ENCODE data around the gene IVD. TPM values are rescaled to one million over a fixed set of nuclear protein-coding genes. Genes with fewer than 3 reads are reported as not detected.
A peak's percentile ranks its signal among the peaks of the same experiment; 100 is the strongest.

The IVD gene
- total RNA-seq, 2 donors from 2014 or later = 74.1 to 86.1 TPM

DNA sequence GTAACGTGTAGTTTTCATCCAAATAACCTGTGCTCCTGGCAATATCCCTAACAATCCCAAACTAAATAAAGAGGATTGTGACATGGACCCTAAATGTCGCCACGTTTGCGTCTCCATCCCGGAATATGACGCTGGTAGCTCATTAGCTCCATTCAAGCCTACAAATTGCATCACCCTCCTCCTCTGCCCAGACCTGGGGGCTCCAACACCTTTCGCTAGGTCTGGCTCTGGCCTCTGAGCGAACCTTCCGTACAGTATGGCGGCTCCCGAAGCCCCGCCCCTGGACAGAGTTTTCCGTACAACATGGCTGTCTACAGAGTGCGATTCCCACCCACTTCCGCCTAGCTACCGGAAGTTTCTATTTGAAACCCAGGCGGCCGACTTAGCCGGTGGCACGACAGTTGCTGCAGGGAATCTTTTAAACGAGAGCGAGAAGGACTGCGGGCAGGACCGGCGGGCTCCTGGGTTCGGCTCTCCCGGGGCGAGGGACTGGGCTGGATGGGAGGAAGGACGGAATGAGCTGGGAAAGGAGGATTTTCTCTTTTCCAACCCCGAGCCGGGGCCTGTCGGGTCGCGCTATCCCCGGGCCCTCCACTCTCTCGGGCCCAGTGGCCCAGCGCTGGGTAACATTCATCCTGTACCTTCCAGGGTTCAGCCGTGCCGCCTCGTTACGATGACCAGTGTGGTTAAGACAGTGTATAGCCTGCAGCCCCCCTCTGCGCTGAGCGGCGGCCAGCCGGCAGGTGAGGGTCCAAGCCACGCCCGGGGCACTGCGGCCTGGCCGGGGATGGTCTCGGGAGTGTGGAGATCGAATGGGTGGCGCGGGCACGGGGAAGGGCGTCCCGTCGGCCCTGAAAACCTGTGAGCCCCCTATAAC is 22.8 kb upstream of the IVD start, which contains the start of gene KNSTRN:
Gene KNSTRN, plus strand, starts transcription at position 142 of the 877 bp plus-strand sequence. Its CDS starts 115 bp downstream, at position 257.
- Histone ChIP-seq H3K27me3 (no peaks in the 10 kb centered on the region), H3K4me1 (peaks cover 8% of the 10 kb centered on the region), H3K4me3 (peak within 1 kb of the TSS; percentile 94), H3K36me3 (no peaks in the 10 kb centered on the region), H3K9ac (ENCODE audit: low read depth in 2 of 2, low read length in 2 of 2) (peak within 1 kb of the TSS; percentile 67 to 78), H3K9me3 (no peaks in the 10 kb centered on the region), H3K27ac (no peak within 1 kb of the TSS)
- TF ChIP-seq, protein P1, sequence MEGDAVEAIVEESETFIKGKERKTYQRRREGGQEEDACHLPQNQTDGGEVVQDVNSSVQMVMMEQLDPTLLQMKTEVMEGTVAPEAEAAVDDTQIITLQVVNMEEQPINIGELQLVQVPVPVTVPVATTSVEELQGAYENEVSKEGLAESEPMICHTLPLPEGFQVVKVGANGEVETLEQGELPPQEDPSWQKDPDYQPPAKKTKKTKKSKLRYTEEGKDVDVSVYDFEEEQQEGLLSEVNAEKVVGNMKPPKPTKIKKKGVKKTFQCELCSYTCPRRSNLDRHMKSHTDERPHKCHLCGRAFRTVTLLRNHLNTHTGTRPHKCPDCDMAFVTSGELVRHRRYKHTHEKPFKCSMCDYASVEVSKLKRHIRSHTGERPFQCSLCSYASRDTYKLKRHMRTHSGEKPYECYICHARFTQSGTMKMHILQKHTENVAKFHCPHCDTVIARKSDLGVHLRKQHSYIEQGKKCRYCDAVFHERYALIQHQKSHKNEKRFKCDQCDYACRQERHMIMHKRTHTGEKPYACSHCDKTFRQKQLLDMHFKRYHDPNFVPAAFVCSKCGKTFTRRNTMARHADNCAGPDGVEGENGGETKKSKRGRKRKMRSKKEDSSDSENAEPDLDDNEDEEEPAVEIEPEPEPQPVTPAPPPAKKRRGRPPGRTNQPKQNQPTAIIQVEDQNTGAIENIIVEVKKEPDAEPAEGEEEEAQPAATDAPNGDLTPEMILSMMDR (IDR thresholded peaks at IDR 0.05) = no peak
- intact Hi-C loops (cut with DNase I) = no loop called here
- peak; percentile 95 for DNase-seq

DNA sequence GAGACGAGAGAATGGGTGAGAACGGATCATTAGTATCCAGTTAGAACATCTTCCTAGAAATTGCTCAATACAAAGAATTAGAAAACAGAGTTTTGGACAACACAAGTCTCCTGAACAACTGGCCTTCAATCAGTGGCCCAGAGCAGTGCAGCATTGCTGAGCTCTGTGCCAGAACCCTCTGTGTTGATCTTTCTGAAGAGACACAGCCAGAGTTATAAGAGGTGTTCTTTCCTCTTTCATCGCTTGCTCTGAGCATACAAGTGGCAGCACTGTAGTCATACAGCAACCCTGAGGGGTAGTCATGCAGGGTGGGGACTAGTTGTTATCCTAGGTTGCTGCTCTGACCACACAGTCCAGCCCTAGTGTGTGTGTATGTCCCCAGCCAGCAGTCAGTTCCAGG is 19.1 kb upstream of the IVD start:
- no peak overlapping the region for H3K9ac ChIP-seq (ENCODE audit: low read depth in 2 of 2, low read length in 2 of 2)
- H3K9me3 ChIP-seq = no peaks in the 10 kb centered on the region
- no peak for DNase-seq
- intact Hi-C loops (cut with DNase I) = no loop called here
- peaks cover 8% of the 10 kb centered on the region for H3K4me1 ChIP-seq
- H3K27me3 ChIP-seq = no peaks in the 10 kb centered on the region
- no peaks in the 10 kb centered on the region for H3K36me3 ChIP-seq
- TF ChIP-seq, protein P1 (IDR thresholded peaks at IDR 0.05) = no peak
- H3K27ac ChIP-seq = no peak overlapping the region
- no peak overlapping the region for H3K4me3 ChIP-seq

DNA sequence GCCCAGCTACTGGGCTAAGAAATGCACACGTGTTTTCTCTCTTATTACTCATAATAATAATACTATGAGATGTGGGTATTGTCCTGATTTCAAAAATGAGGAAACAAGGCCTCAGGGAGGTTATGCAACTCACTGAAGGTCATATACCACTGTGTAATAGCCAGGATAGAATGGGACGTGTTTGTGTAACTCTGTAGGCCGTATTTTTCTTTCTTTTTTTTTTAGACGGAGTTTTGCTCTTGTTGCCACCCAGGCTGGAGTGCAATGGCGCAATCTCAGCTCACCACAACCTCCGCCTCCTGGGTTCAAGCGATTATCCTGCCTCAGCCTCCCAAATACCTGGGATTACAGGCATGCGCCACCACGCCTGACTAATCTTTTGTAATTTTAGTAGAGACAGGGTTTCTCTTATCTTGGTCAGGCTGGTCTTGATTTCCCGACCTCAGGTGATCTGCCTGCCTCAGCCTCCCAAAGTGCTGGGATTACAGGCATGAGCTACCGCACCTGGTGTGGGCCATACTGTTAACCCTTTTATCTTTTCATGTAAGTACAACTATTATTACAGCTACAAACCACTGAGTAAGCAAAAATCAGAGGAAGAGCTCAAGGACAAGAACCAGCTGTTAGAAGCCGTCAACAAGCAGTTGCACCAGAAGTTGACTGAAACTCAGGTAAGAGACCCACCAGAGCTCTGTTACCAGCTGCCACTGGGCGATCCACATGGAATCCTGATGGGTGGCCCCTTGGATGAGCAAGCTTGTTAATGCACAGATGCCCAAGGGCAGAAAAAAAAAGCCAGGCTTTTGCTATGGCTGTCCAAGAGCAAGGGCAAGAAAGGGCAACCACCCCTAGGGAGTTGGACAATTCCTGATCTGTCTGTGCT is 16.4 kb upstream of the IVD start:
- intact Hi-C loops (cut with DNase I) = no loop called here
- H3K27me3 ChIP-seq = no peaks in the 10 kb centered on the region
- no peaks in the 10 kb centered on the region for H3K4me1 ChIP-seq
- H3K4me3 ChIP-seq = no peak overlapping the region
- no peak overlapping the region for H3K9ac ChIP-seq (ENCODE audit: low read depth in 2 of 2, low read length in 2 of 2)
- no peaks in the 10 kb centered on the region for H3K9me3 ChIP-seq
- no peak overlapping the region for H3K27ac ChIP-seq
- H3K36me3 ChIP-seq = no peaks in the 10 kb centered on the region
- DNase-seq = no peak
- TF ChIP-seq, protein P1 (IDR thresholded peaks at IDR 0.05) = no peak

GRCh38 chr15:40389824-40390595 is 15.6 kb upstream of the IVD start:
- Histone ChIP-seq H3K4me1 (no peaks in the 10 kb centered on the region), H3K36me3 (no peaks in the 10 kb centered on the region), H3K9me3 (no peaks in the 10 kb centered on the region), H3K4me3 (no peak overlapping the region), H3K27ac (no peak overlapping the region), H3K9ac (ENCODE audit: low read depth in 2 of 2, low read length in 2 of 2) (no peak overlapping the region), H3K27me3 (no peaks in the 10 kb centered on the region)
- intact Hi-C loops (cut with DNase I) = no loop called here
- DNase-seq = no peak
- TF ChIP-seq, protein P1 (IDR thresholded peaks at IDR 0.05) = no peak
